SU-DHL-6 (cell line): Measurements from ENCODE around the gene EIF3D.

Source experiments
- H2AFZ ChIP-seq: fragments of 200-600 bp; sonication (generic); 2 replicates; pipeline ENCODE4 v1.6.1; 2014; ENCODE audit warnings: low read depth, mild to moderate bottlenecking, moderate library complexity, mixed read lengths, antibody characterized with exemption, low read length; ENCODE audit not compliant: severe bottlenecking
- H3F3A ChIP-seq: fragments of 200-600 bp; shearing (Covaris generic); 2 replicates; pipeline ENCODE4 v1.6.0; 2016; ENCODE audit warnings: antibody characterized with exemption, mild to moderate bottlenecking; ENCODE audit not compliant: insufficient read depth
- H3K27ac ChIP-seq: fragments of 200-600 bp; sonication (generic); 2 replicates; pipeline ENCODE4 v1.5.1; 2016; ENCODE audit warnings: low read depth, mild to moderate bottlenecking, low read length, moderate library complexity, mixed read lengths
- H3K27me3 ChIP-seq: fragments of 200-600 bp; sonication (generic), shearing (Covaris generic); 2 replicates; pipeline ENCODE4 v1.6.0; 2014; ENCODE audit warnings: mild to moderate bottlenecking, low read length
- H3K36me3 ChIP-seq: fragments of 200-600 bp; sonication (generic); 2 replicates; pipeline ENCODE4 v1.6.1; 2014; ENCODE audit warnings: mild to moderate bottlenecking, low read length, mixed read lengths
- H3K4me2 ChIP-seq: fragments of 300-600, 200-600 bp; shearing (Covaris generic), sonication (generic); 2 replicates; pipeline ENCODE4 v1.6.0; 2014; ENCODE audit warnings: low read length, low read depth, mild to moderate bottlenecking; ENCODE audit not compliant: poor library complexity, severe bottlenecking
- H3K4me3 ChIP-seq: fragments of 200-600 bp; sonication (generic); 2 replicates; pipeline ENCODE4 v1.5.1; 2014; ENCODE audit warnings: antibody characterized with exemption, low read length, mild to moderate bottlenecking, mixed read lengths; ENCODE audit not compliant: insufficient read depth, poor library complexity, severe bottlenecking
- H3K79me2 ChIP-seq: fragments of 200-600 bp; sonication (generic); 2 replicates; pipeline ENCODE4 v1.6.1; 2014; ENCODE audit warnings: mild to moderate bottlenecking, low read length, moderate library complexity; ENCODE audit not compliant: insufficient read depth
- H3K9ac ChIP-seq: fragments of 200-600 bp; sonication (generic); 2 replicates; pipeline ENCODE4 v1.7.0; 2014; ENCODE audit warnings: mild to moderate bottlenecking, low read length
- H3K9me2 ChIP-seq: fragments of 200-600 bp; sonication (generic); replicated peaks from 2 replicates; pipeline ENCODE4 v1.6.1; 2014; ENCODE audit warnings: low read length; ENCODE audit not compliant: insufficient read depth
- H3K9me3 ChIP-seq: fragments of 200-600 bp; sonication (generic); 2 replicates; pipeline ENCODE4 v1.6.1; 2014; ENCODE audit warnings: low read length, mixed read lengths; ENCODE audit not compliant: insufficient read depth
- H4K20me1 ChIP-seq: fragments of 200-600 bp; sonication (generic); 2 replicates; pipeline ENCODE4 v1.6.1; 2014; ENCODE audit warnings: low read depth, mild to moderate bottlenecking, antibody characterized with exemption, low read length, moderate library complexity, mixed read lengths
- CTCF ChIP-seq: fragments of 200-600 bp; sonication (generic); IDR thresholded peaks from one replicate; pipeline ENCODE4 v1.5.1; 2017; ENCODE audit warnings: antibody characterized with exemption, mild to moderate bottlenecking, low read length, moderate library complexity; ENCODE audit not compliant: insufficient read depth, poor library complexity, severe bottlenecking
- EZH2phosphoT487 ChIP-seq: fragments of 200-600 bp; sonication (generic), shearing (Covaris generic); conservative IDR thresholded peaks from 2 replicates; pipeline ENCODE4 v1.6.1; 2018; ENCODE audit warnings: mild to moderate bottlenecking, antibody characterized with exemption, low read length, moderate library complexity, mixed read lengths

EIF3D gene

DNA sequence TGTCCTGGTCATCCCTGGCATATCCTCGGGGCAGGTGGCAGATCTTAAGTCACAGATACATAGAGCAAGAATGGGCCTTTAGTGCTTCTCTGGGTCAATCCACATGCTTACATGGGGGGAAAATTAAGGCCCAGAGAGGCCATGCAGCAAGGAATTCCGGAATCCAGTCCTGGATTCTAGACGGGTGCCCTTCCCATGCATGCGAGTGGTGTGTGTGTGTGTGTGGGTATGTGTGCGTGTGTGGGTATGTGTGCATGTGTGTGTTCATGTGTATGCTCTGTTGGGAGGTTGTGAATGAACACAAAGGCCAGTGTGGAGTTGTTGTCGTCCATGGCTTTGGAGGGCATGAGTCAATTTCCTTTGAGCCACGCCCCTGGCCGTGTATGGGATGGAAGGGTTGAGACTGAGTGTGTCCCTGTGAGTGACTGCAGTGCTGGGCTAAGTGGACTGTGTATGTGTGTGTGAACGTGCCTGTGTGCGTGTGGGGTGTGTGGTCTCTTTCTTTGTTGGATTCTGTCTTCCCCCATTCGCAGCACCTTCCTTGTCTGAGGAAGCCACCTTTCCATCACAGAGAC lies 33.4 kb upstream of the EIF3D start:
- no peaks in the 10 kb centered on the region for H3K9me2 ChIP-seq
- TF ChIP-seq EZH2phosphoT487 (no peak), CTCF (no peak)
- H3K4me2 ChIP-seq, result no peak overlapping the region
- H3K27me3 ChIP-seq, result no peaks in the 10 kb centered on the region
- no peak overlapping the region for H3K9ac ChIP-seq
- no peaks in the 10 kb centered on the region for H3K36me3 ChIP-seq
- no peaks in the 10 kb centered on the region for H4K20me1 ChIP-seq
- no peaks in the 10 kb centered on the region for H3K9me3 ChIP-seq
- no peak overlapping the region for H3K4me3 ChIP-seq
- no peak overlapping the region for H2AFZ ChIP-seq
- H3K27ac ChIP-seq, result no peak overlapping the region
- no peaks in the 10 kb centered on the region for H3K79me2 ChIP-seq
- no peaks in the 10 kb centered on the region for H3F3A ChIP-seq

- TF ChIP-seq CTCF (no peak), EZH2phosphoT487 (no peak)
- Histone ChIP-seq H3K4me2 (no peak overlapping the region), H3K9me2 (no peaks in the 10 kb centered on the region), H4K20me1 (no peaks in the 10 kb centered on the region), H3K27ac (no peak overlapping the region), H3K36me3 (no peaks in the 10 kb centered on the region), H3K9me3 (no peaks in the 10 kb centered on the region), H3K4me3 (no peak overlapping the region), H3K27me3 (no peaks in the 10 kb centered on the region), H3K79me2 (no peaks in the 10 kb centered on the region), H2AFZ (no peak overlapping the region), H3F3A (no peaks in the 10 kb centered on the region), H3K9ac (no peak overlapping the region)
Observed at GRCh38 chr22:36561291-36561811, 32.4 kb upstream of the EIF3D start.

DNA sequence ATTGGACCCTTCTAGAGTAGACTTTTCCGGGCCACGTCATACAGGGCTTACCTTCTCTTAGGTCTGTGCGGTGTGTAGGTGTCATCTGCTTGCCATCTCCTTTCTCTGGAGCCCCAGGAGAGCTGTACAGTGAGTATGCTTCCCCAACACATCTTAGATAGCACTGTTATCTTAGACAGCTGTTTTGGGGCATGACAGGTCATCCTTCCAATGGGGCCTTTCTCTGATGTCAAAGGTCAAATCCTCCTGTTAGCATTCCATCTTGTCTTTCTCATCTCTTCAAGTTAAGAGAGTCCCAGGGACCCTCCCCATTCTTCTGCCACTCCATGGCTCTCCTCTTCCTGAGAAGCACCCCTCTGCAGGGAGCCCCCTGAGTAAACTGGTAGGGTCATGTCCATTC lies 31.0 kb upstream of the EIF3D start:
- Histone ChIP-seq H4K20me1 (no peaks in the 10 kb centered on the region), H3K9me3 (no peaks in the 10 kb centered on the region), H3K36me3 (no peaks in the 10 kb centered on the region), H3K79me2 (no peaks in the 10 kb centered on the region), H3K27me3 (no peaks in the 10 kb centered on the region), H3F3A (no peaks in the 10 kb centered on the region), H3K4me3 (no peak overlapping the region), H3K27ac (no peak overlapping the region), H2AFZ (no peak overlapping the region), H3K9ac (no peak overlapping the region), H3K9me2 (no peaks in the 10 kb centered on the region), H3K4me2 (no peak overlapping the region)
- TF ChIP-seq CTCF, result no peak
- TF ChIP-seq EZH2phosphoT487, result no peak
